Esophagus squamous epithelium (tissue), 4 donors: ENCODE data around the gene SLC29A4.
"Not testable (repeated sequence)": the region's sequence is repeated elsewhere in the genome, so short reads cannot be mapped to it uniquely, and the experiment has no call there.

Experiments
- POLR2A ChIP-seq, 4 donors: fragments of 450-650 bp; IDR thresholded peaks; one replicate each; pipeline ENCODE4 v1.6.1; 2017; ENCODE audit warnings: antibody characterized with exemption in 4 of 4, mild to moderate bottlenecking in 4 of 4, moderate library complexity in 3 of 4
- TF ChIP-seq, protein P1 (sequence below), 6 experiments: fragments of 450-650 bp in 4 of 6; fragments of 200-600 bp in 2 of 6; sonication (generic) in 2 of 6; IDR thresholded peaks; one replicate each; pipeline ENCODE4 v1.5.1; 2016 to 2019; ENCODE audit warnings: antibody characterized with exemption in 6 of 6, mild to moderate bottlenecking in 4 of 6, moderate library complexity in 4 of 6

DNA sequence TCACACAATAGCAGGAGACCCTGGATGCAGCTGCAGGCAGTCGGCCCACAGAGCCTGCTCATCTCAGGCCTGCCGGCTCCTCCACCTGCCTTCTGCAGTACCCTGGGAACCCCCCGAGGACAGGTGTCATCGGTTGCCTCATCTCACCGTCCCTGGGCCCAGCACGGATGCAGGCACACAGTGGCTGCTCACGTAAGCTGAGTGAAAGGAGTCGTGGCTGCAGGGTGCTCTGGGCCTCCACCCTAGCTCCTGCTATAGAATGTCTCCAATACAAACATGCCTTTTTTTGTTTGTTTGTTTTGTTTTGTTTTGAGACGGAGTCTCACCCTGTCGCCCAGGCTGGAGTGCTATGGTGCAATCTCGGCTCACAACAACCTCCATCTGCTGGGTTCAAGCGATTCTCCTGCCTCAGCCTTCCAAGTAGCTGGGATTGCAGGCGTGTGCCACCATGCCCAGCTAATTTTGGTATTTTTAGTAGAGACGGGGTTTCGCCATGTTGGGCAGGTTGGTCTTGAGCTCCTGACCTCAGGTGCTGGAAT lies 22.1 kb upstream of the SLC29A4 start:
- TF ChIP-seq, protein P1, sequence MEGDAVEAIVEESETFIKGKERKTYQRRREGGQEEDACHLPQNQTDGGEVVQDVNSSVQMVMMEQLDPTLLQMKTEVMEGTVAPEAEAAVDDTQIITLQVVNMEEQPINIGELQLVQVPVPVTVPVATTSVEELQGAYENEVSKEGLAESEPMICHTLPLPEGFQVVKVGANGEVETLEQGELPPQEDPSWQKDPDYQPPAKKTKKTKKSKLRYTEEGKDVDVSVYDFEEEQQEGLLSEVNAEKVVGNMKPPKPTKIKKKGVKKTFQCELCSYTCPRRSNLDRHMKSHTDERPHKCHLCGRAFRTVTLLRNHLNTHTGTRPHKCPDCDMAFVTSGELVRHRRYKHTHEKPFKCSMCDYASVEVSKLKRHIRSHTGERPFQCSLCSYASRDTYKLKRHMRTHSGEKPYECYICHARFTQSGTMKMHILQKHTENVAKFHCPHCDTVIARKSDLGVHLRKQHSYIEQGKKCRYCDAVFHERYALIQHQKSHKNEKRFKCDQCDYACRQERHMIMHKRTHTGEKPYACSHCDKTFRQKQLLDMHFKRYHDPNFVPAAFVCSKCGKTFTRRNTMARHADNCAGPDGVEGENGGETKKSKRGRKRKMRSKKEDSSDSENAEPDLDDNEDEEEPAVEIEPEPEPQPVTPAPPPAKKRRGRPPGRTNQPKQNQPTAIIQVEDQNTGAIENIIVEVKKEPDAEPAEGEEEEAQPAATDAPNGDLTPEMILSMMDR (IDR thresholded peaks at IDR 0.05), result not testable (repeated sequence)
- not testable (repeated sequence) for TF ChIP-seq POLR2A (IDR thresholded peaks at IDR 0.05)
